Small intestine (tissue), 7 donors: Measurements from ENCODE around the gene ALG14. TPM values are rescaled to one million over a fixed set of nuclear protein-coding genes. Genes with fewer than 3 reads are reported as not detected.
A peak's percentile ranks its signal among the peaks of the same experiment; 100 is the strongest.
"Not testable (repeated sequence)": the region's sequence is repeated elsewhere in the genome, so short reads cannot be mapped to it uniquely, and the experiment has no call there.

Experiments used
- DNase-seq, 2 donors: peaks; one replicate each; pipeline versions ENCODE4 v3.0.0 to v3.0.0-alpha.2; 2013
- FAIRE-seq: peaks from 2 replicates; lab custom pipeline; 2012; peaks lifted over from hg19 to GRCh38; lab: Jason Lieb, UNC
- H3K27ac ChIP-seq, 3 donors: one replicate each; pipeline ENCODE4 v1.5.1; 2013; ENCODE audit warnings: low read length in 2 of 3, mild to moderate bottlenecking in 2 of 3, control low read depth in 1 of 3, inconsistent platforms in 1 of 3, low read depth in 1 of 3, moderate library complexity in 1 of 3
- H3K27me3 ChIP-seq, 3 donors: one replicate each; pipeline ENCODE4 v1.6.1; 2013; ENCODE audit warnings: low read length in 3 of 3, inconsistent platforms in 1 of 3; ENCODE audit not compliant: control insufficient read depth in 3 of 3, insufficient read depth in 3 of 3
- H3K36me3 ChIP-seq, 3 donors: one replicate each; pipeline ENCODE4 v1.6.1; 2013; ENCODE audit warnings: low read length in 3 of 3, inconsistent platforms in 1 of 3, low read depth in 1 of 3, mild to moderate bottlenecking in 1 of 3, moderate library complexity in 1 of 3; ENCODE audit not compliant: control insufficient read depth in 3 of 3, insufficient read depth in 2 of 3
- H3K4me1 ChIP-seq, 3 donors: one replicate each; pipeline ENCODE4 v1.6.1; 2013; ENCODE audit warnings: low read length in 2 of 3, inconsistent platforms in 1 of 3, low read depth in 1 of 3, mild to moderate bottlenecking in 1 of 3, moderate library complexity in 1 of 3; ENCODE audit not compliant: control insufficient read depth in 3 of 3, insufficient read depth in 2 of 3
- H3K4me3 ChIP-seq, 3 donors: one replicate each; pipeline ENCODE4 v1.5.1; 2013; ENCODE audit warnings: low read length in 3 of 3, control low read depth in 1 of 3, inconsistent platforms in 1 of 3, low read depth in 1 of 3, mild to moderate bottlenecking in 1 of 3, moderate library complexity in 1 of 3
- H3K9me3 ChIP-seq, 2 donors: one replicate each; pipeline ENCODE4 v1.6.1; 2013; ENCODE audit warnings: low read depth in 1 of 2, low read length in 1 of 2; ENCODE audit not compliant: control insufficient read depth in 2 of 2, insufficient read depth in 1 of 2
- WGBS, 3 donors: extraction: QIAGEN DNeasy Blood & Tissue Kit; methylation state at CpG; one replicate each; pipeline ENCODE4 v1.1.7; 2013; 5-methylcytosine and 5-hydroxymethylcytosine counted together
- polyA plus RNA-seq, 4 donors: library from polyadenylated mRNA; stranded (reverse) in 3 of 4; unstranded in 1 of 4; fragments of 200-250 nt in 3 of 4; fragments of 120-200 nt in 1 of 4; gene quantifications; one replicate each; pipeline versions ENCODE4 v1.2.1 to v1.2.3, GENCODE V29; 2013
- donor health status: healthy with polysubstance abuse.
- donor health status: control.
- donor health status: control.
- donor health status: Bipolar disorder and iron deficiency.
- donor health status: healthy.

ALG14 gene
- polyA plus RNA-seq, 4 donors, result 1.1 to 8.3 (median 2.2) TPM

DNA sequence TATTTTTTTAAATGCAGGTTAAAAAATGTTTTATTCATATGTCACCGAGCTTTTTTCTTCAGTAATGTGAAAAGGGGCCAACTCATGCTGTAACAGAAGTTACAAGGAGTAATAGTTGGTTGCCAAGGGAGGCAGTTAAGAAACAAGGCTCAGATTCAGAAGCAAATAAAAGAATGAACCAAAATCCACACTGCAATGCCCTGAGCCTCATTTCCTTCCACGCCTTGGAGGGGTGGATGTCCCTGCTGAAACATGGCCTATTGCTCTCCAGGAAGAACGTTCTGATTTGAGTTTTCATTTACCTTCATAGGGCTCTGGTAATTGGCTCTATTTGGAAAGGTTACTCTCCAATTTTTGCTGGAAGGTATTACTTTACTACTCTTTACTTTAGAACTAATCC is 24.4 kb downstream of the ALG14 start:
- H3K36me3 ChIP-seq, result peaks cover 0 to 2% (median 0%) of the 10 kb centered on the region in 3 donors
- H3K27ac ChIP-seq, result no peak overlapping the region
- DNase-seq, result no peak
- H3K9me3 ChIP-seq, result no peaks in the 10 kb centered on the region
- H3K4me3 ChIP-seq, result no peak overlapping the region
- H3K4me1 ChIP-seq, result no peaks in the 10 kb centered on the region
- no peak for FAIRE-seq
- no peaks in the 10 kb centered on the region for H3K27me3 ChIP-seq
- 68 to 75% (median 69%) methylated on average over 3 of the region's 3 CpGs for WGBS, 3 donors

DNA sequence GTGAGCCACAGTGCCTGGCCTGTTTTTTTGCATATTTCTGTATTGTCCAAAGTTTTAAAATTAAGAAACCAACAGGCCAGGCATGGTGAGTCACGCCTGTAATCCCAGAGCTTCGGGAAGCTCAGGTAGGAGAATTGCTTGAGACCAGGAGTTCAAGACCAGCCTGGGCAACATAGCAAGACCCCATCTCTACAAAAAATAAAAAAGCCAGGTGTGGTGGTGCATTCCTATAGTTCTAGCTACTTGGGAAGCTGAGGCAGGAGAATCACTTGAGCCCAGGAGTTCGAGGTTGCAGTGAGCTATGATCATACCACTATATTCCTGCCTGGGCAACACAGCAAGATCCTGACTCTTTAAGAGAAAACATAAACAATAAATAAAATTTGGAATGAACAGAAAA is 25.1 kb downstream of the ALG14 start:
- FAIRE-seq, H3K27me3 ChIP-seq, H3K4me1 ChIP-seq, DNase-seq, H3K27ac ChIP-seq, H3K4me3 ChIP-seq, H3K36me3 ChIP-seq, H3K9me3 ChIP-seq: not testable (repeated sequence)
- WGBS, 3 donors, result 91 to 95% (median 94%) methylated on average over 3 of the region's 3 CpGs

DNA sequence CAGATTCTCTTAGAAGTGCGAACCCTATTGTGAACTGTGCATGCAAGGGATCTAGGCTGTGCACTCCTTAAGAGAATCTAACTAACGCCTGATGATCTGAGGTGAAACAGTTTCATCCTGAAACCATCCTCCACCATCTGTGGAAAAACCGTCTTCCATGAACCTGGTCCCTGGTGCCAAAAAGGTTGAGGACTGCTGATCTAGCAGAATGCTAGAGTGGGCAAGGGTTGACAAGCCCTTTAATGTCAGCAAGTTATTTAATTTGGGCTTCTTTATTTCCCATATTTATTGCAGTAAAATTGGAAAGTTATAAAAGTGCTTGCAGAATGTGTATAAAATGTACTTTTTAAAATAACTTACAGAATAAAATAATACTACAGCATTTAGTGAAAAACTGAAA is 26.4 kb downstream of the ALG14 start:
- no peak for FAIRE-seq
- Histone ChIP-seq H3K4me3 (no peak overlapping the region), H3K4me1 (peaks cover 0 to 4% (median 0%) of the 10 kb centered on the region in 3 donors), H3K36me3 (peaks cover 0 to 2% (median 0%) of the 10 kb centered on the region in 3 donors), H3K9me3 (no peaks in the 10 kb centered on the region), H3K27me3 (no peaks in the 10 kb centered on the region), H3K27ac (no peak overlapping the region)
- 90 to 98% (median 93%) methylated on average over 3 of the region's 3 CpGs for WGBS, 3 donors
- DNase-seq, result no peak

DNA sequence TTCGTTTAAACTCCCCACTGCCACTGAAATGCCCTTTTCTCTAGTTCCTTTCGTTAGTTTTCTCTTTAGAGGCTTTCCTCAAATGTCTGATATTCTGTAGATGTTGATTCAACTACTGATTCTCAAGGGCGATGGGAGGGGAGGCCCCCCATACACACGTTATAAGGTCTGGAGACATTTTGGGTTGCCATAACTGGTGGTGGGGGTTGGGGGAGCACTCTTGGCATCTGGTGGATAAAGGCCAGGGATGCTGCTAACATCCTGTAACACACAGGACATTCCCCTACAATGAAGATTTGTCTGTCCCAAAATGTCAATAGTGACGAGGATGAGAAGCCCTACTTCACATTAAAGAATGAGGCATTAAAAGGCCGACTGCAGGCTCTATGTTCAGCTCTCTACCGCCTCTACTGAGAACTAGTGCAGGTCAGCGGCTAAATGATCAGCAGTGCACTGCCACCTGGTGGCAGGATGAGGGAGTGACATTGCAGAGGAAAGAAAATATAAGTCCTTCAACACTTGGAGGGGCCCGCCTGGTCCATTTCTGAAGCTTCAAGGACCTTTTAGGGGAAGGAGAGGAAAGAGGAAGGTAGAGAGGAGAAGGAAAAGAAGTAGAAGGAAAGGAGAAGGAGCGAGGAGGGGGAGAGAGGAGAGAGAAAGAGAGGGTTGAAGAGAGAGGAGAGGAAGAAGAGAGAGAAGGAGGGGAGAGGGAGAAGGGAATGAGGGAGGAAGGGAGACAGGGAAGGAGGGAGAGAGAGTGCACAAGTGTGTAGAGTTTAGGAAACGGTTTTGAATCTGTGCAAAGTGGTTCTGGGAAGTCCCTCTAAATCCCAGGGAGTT is 29.4 kb downstream of the ALG14 start:
- H3K4me3 ChIP-seq, result no peak overlapping the region
- H3K9me3 ChIP-seq, result no peaks in the 10 kb centered on the region
- peak; percentile 65 for FAIRE-seq
- no peaks in the 10 kb centered on the region for H3K36me3 ChIP-seq
- no peaks in the 10 kb centered on the region for H3K27me3 ChIP-seq
- DNase-seq, result peak; percentile 83 to 89
- H3K27ac ChIP-seq, result peak overlapping the region in 1 of 3 donors; percentile 48
- H3K4me1 ChIP-seq, result peaks cover 0 to 4% (median 0%) of the 10 kb centered on the region in 3 donors
- 32 to 33% (median 33%) methylated on average over 11 of the region's 11 CpGs for WGBS, 3 donors

DNA sequence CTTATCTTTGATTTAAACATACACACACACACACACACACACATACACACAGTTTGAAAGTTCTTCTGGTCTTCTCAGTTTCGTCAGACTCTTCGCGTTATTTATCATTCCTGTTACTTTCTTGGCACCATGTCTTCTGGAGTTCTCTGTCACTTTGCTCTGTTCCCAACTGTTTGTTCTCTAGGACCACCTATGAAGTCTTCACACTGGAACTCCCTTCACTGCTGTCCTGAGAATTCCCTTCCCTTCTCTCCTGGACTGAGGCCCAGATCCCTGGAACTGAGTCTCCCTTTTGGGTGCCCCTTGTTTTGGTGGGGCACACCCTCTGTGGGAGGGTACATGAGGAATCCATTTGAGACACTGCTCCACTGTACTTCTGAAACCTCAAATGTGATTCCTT is 30.5 kb downstream of the ALG14 start:
- 24 to 44% (median 39%) methylated on average over 3 of the region's 3 CpGs for WGBS, 3 donors
- no peak for FAIRE-seq
- H3K27ac ChIP-seq, result peak overlapping the region in 2 of 3 donors; percentile 32 to 61

DNA sequence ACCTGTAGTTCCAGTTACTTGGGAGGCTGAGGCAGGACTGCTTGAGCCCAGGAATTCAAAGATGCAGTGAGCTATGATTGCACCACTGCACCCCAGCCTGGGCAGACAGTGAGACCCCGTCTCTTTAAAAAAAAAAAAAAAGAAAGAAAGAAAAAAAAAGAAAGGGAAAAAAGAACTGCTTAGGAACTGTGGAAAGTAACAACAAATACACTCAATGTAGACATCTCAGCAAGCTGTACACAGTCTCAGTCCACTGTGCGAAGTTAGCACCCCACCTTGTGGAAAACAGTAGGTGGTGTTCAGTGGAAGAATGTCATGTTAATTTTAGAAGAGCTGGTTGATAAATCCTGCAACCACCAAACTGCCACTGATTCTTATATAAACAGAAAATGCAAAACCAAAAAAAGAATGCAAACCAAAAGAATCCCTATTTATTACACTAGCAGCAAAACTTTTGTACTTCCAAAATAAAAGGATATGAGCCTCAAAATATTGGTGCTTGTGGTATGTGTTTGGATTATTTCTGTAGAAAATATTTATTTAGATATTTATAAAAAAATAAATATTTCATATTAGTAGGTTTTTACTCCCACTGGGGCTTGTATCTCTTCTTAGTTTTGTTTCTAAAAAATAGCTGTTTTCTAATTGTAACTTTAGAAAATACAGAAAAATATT is 31.1 kb downstream of the ALG14 start:
- Histone ChIP-seq H3K4me1 (peaks cover 0 to 4% (median 0%) of the 10 kb centered on the region in 3 donors), H3K4me3 (no peak overlapping the region), H3K36me3 (peaks cover 0 to 2% (median 0%) of the 10 kb centered on the region in 3 donors), H3K9me3 (no peaks in the 10 kb centered on the region), H3K27ac (no peak overlapping the region), H3K27me3 (no peaks in the 10 kb centered on the region)
- WGBS, 3 donors, result 5 to 20% (median 16%) methylated on average over 2 of the region's 2 CpGs
- DNase-seq, result peak; percentile 66 to 82
- no peak for FAIRE-seq

More for the DNA sequence above, 30.5 kb downstream of the ALG14 start:
- peak in 1 of 2 donors; percentile 19 for DNase-seq
- Histone ChIP-seq H3K4me3 (no peak overlapping the region), H3K9me3 (no peaks in the 10 kb centered on the region), H3K4me1 (peaks cover 0 to 4% (median 0%) of the 10 kb centered on the region in 3 donors), H3K36me3 (no peaks in the 10 kb centered on the region), H3K27me3 (no peaks in the 10 kb centered on the region)

DNA sequence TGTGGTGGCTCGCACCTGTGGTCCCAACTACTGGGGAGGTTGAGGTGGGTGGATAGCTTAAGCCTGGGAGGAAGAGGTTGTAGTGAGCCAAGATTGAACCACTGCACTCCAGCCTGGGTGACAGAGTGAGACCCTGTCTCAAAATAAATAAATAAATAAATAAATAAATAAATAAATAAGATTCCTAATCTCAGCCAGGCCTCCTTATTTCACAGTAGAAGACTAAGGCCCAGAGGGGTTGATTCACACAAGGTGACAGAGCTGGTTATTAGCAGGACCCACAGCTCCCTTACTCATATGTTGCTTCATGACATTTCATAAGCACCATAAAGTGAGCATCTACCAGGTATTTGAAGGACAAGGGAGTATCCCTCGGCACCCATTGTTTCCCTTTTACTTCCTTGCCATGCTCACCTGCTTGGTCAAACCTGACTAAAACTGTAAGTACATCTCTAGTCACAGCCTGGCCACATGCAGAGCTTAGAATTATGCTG is 32.7 kb downstream of the ALG14 start:
- 41 to 82% (median 73%) methylated on average over 2 of the region's 2 CpGs for WGBS, 3 donors
- no peak for FAIRE-seq
- H3K27ac ChIP-seq, result no peak overlapping the region

DNA sequence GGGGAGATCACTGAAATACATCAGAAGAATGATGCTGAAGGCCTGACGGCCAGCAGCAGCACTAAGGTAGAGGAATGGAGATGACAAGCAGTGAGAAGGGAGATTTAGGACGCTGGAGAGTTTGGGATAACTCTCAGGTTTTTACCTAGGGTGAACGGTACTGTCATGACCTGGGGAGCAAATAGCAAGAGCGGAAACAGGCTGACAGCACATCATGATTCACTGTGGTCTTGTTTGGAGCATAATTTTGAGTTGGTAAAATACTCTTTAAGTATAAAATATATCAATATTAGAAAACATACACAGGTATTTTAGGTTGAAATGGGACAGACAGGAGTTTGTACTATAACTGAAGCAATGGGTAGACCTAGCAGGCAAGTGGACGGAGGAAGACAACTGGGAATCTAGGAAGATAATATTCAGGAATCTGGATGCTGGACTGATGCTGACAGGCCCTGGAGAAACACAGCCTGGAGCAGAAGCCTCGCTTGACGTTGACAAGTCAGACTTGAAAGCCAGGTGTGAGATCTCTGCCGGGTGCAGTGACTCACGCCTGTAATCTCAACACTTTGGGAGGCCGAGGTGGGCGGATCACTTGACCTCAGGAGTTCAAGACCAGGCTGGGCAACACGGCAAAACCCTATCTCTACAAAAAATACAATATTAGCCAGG is 33.3 kb downstream of the ALG14 start:
- Histone ChIP-seq H3K4me3 (no peak overlapping the region), H3K27ac (no peak overlapping the region), H3K9me3 (no peaks in the 10 kb centered on the region), H3K4me1 (peaks cover 0 to 4% (median 0%) of the 10 kb centered on the region in 3 donors), H3K36me3 (peaks cover 0 to 2% (median 0%) of the 10 kb centered on the region in 3 donors), H3K27me3 (no peaks in the 10 kb centered on the region)
- DNase-seq (peak in 1 of 2 donors; percentile 59), FAIRE-seq (no peak)
- 44 to 76% (median 55%) methylated on average over 12 of the region's 12 CpGs for WGBS, 3 donors

More for the DNA sequence above, 32.7 kb downstream of the ALG14 start:
- Histone ChIP-seq H3K4me3 (no peak overlapping the region), H3K4me1 (peaks cover 0 to 4% (median 0%) of the 10 kb centered on the region in 3 donors), H3K36me3 (peaks cover 0 to 2% (median 0%) of the 10 kb centered on the region in 3 donors), H3K9me3 (no peaks in the 10 kb centered on the region), H3K27me3 (no peaks in the 10 kb centered on the region)
- no peak for DNase-seq
